Erythroblast (primary cell): ENCODE results near the gene SEPHS1.

Experiments
- GATA1 ChIP-seq: IDR thresholded peaks from 2 replicates; pipeline ENCODE4 v1.6.1; 2011; ENCODE audit warnings: low read depth, mild to moderate bottlenecking, control low read depth, low read length, moderate library complexity
- POLR2A ChIP-seq: IDR thresholded peaks from 2 replicates; pipeline ENCODE4 v1.6.1; 2011; ENCODE audit warnings: mild to moderate bottlenecking, low read length

DNA sequence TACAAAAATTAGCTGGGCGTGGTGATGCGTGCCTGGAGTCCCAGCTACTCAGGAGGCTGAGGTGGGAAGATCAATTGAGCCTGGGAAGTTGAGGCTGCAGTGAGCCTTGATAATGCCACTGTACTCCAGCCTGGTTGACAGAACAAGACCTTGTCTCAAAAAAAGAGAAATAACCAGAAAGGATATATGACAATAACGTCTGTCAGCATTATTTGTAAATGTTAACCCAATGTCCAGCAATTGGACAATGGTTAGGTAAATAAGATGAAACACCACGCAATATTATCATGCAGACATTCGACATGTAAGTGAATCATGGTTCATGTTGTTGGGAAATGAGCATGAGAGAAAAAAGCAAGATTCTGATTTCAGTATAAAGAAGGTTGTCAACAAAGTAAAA, 44.6 kb upstream of the SEPHS1 start:
- TF ChIP-seq POLR2A (no peak), GATA1 (no peak)
